ENCODE data around the gene ANKMY1.

Gene ANKMY1

GRCh38 chr2:240443891-240444301 lies 113.9 kb downstream of the ANKMY1 start:
- DNase-seq: no peak

GRCh38 chr2:240442891-240443715 lies 114.7 kb downstream of the ANKMY1 start:
- no peak for DNase-seq

- DNase-seq: no peak
These were observed 115.8 kb downstream of the ANKMY1 start for GRCh38 chr2:240441993-240442411.

GRCh38 chr2:240441326-240441992 lies 116.3 kb downstream of the ANKMY1 start:
- DNase-seq: no peak

- no peak for DNase-seq
These were observed 117.0 kb downstream of the ANKMY1 start for GRCh38 chr2:240440704-240441320.

- no peak for DNase-seq
These were observed 117.5 kb downstream of the ANKMY1 start for GRCh38 chr2:240440251-240440650.

GRCh38 chr2:240439698-240440151 lies 118.1 kb downstream of the ANKMY1 start:
- no peak for DNase-seq

GRCh38 chr2:240438810-240439697 lies 118.7 kb downstream of the ANKMY1 start:
- DNase-seq: no peak

- DNase-seq: peak; percentile 51
These were observed 119.7 kb downstream of the ANKMY1 start for GRCh38 chr2:240437861-240438809.

GRCh38 chr2:240437551-240437860 lies 120.3 kb downstream of the ANKMY1 start:
- no peak for DNase-seq

GRCh38 chr2:240436683-240437550 lies 120.9 kb downstream of the ANKMY1 start:
- DNase-seq: no peak

- no peak for DNase-seq
These were observed 121.7 kb downstream of the ANKMY1 start for GRCh38 chr2:240435948-240436682.

GRCh38 chr2:240435457-240435947 lies 122.3 kb downstream of the ANKMY1 start, which contains the start of gene GPC1:
Gene GPC1 (plus strand): TSS chr2:240435663. CDS start chr2:240435919, 256 bp downstream.
- DNase-seq: no peak

- peak; percentile 84 for DNase-seq
These were observed 122.9 kb downstream of the ANKMY1 start for GRCh38 chr2:240434728-240435456.

GRCh38 chr2:240433973-240434727 lies 123.6 kb downstream of the ANKMY1 start:
- DNase-seq: no peak

- no peak for DNase-seq
These were observed 124.7 kb downstream of the ANKMY1 start for GRCh38 chr2:240432820-240433801.

GRCh38 chr2:240432430-240432819 lies 125.4 kb downstream of the ANKMY1 start:
- no peak for DNase-seq
